IMR-90 (cell line): ENCODE data around the gene TENM4. TPM values are rescaled to one million over a fixed set of nuclear protein-coding genes. Genes with fewer than 3 reads are reported as not detected.

ENCODE experiments used
- ATAC-seq: fragments of 200-7000 bp; cut with Tn5 transposase; 2 replicates; pipeline ENCODE4 v1.9.1; 2020; ENCODE audit warnings: low read depth, mild to moderate bottlenecking, moderate library complexity
- BruUV-seq: library from RNA; stranded (reverse); fragments of 400-500 nt; replicated peaks from 2 replicates; lab custom pipeline; 2021; lab: Mats Ljungman, UMichigan
- CTCF ChIA-PET: fragments of 300-600 bp; formaldehyde crosslinking; extraction: SDS; loops from one replicate; lab custom pipeline; 2021; ENCODE audit warnings: antibody characterized with exemption; lab: Yijun Ruan, JAX
- POLR2A ChIA-PET: fragments of 300-600 bp; sonication (Branson Sonifier 250); formaldehyde crosslinking; loops from one replicate; lab custom pipeline; 2022; ENCODE audit warnings: antibody characterized with exemption; ENCODE audit not compliant: unreplicated experiment; lab: Charles Lee
- DNase-seq: peaks from one replicate; pipeline ENCODE4 v3.0.0; 2013
- H2AFZ ChIP-seq: replicated peaks from 2 replicates; pipeline ENCODE3; 2013; ENCODE audit warnings: low read length, mild to moderate bottlenecking; ENCODE audit not compliant: poor library complexity
- H2AK5ac ChIP-seq: 2 replicates; pipeline ENCODE4 v1.6.1; 2013; ENCODE audit warnings: low read depth, low read length, inconsistent platforms
- H2AK9ac ChIP-seq: replicated peaks from 2 replicates; pipeline ENCODE3; 2013; ENCODE audit warnings: mild to moderate bottlenecking, low read depth, low read length, moderate library complexity; ENCODE audit not compliant: poor library complexity
- H2BK120ac ChIP-seq: 2 replicates; pipeline ENCODE4 v1.6.1; 2013; ENCODE audit warnings: low read depth, low read length, inconsistent platforms
- H2BK15ac ChIP-seq: 3 replicates; pipeline ENCODE4 v1.6.1; 2013; ENCODE audit warnings: low read depth, low read length, inconsistent platforms
- H2BK20ac ChIP-seq: 2 replicates; pipeline ENCODE4 v1.6.1; 2013; ENCODE audit warnings: low read depth, mild to moderate bottlenecking, inconsistent platforms, low read length, moderate library complexity
- H2BK5ac ChIP-seq: 2 replicates; pipeline ENCODE4 v1.6.1; 2013; ENCODE audit warnings: mild to moderate bottlenecking, low read depth, low read length, inconsistent platforms; ENCODE audit not compliant: poor library complexity, severe bottlenecking
- H3K14ac ChIP-seq: replicated peaks from 2 replicates; pipeline ENCODE4 v1.6.1; 2013; ENCODE audit warnings: low read depth, low read length, inconsistent platforms
- H3K18ac ChIP-seq: 2 replicates; pipeline ENCODE4 v1.6.1; 2013; ENCODE audit warnings: low read depth, low read length, control low read depth
- H3K23ac ChIP-seq: 2 replicates; pipeline ENCODE4 v1.6.1; 2013; ENCODE audit warnings: low read depth, low read length, inconsistent platforms
- H3K27ac ChIP-seq: 2 replicates; pipeline ENCODE4 v1.5.1; 2013; ENCODE audit warnings: mild to moderate bottlenecking, control low read depth, low read length; ENCODE audit not compliant: insufficient read depth
- H3K27me3 ChIP-seq: 2 replicates; pipeline ENCODE4 v1.6.1; 2013; ENCODE audit warnings: low read length; ENCODE audit not compliant: control insufficient read depth, insufficient read depth
- H3K36me3 ChIP-seq: 2 replicates; pipeline ENCODE4 v1.6.1; 2013; ENCODE audit warnings: low read length, mixed read lengths; ENCODE audit not compliant: control insufficient read depth, insufficient read depth
- H3K4ac ChIP-seq: 2 replicates; pipeline ENCODE4 v1.6.1; 2013; ENCODE audit warnings: low read depth, low read length, inconsistent platforms
- H3K4me1 ChIP-seq: 2 replicates; pipeline ENCODE4 v1.6.1; 2013; ENCODE audit warnings: low read length, mixed read lengths; ENCODE audit not compliant: control insufficient read depth, insufficient read depth
- H3K4me2 ChIP-seq: 2 replicates; pipeline ENCODE4 v1.6.1; 2013; ENCODE audit warnings: low read depth, mild to moderate bottlenecking, control low read depth, low read length, moderate library complexity
- H3K4me3 ChIP-seq: 2 replicates; pipeline ENCODE4 v1.5.1; 2013; ENCODE audit warnings: low read depth, mild to moderate bottlenecking, control low read depth, low read length, moderate library complexity; ENCODE audit not compliant: insufficient read depth
- H3K56ac ChIP-seq: 2 replicates; pipeline ENCODE4 v1.6.1; 2013; ENCODE audit warnings: low read length, inconsistent platforms; ENCODE audit not compliant: insufficient read depth; ENCODE audit errors: extremely low read depth
- H3K79me1 ChIP-seq, 2 experiments: 2 replicates each; pipeline ENCODE4 v1.6.1; 2013; ENCODE audit warnings: low read length in 2 of 2, inconsistent platforms in 1 of 2, low read depth in 1 of 2
- H3K9ac ChIP-seq: 2 replicates; pipeline ENCODE4 v1.6.1; 2013; ENCODE audit warnings: low read depth, low read length, control low read depth
- H3K9me1 ChIP-seq: 2 replicates; pipeline ENCODE4 v1.6.1; 2013; ENCODE audit warnings: low read length, inconsistent platforms; ENCODE audit not compliant: insufficient read depth
- H3K9me3 ChIP-seq: 2 replicates; pipeline ENCODE4 v1.6.1; 2013; ENCODE audit warnings: low read length; ENCODE audit not compliant: control insufficient read depth, insufficient read depth
- H4K20me1 ChIP-seq: 2 replicates; pipeline ENCODE4 v1.6.1; 2013; ENCODE audit warnings: low read length, inconsistent platforms; ENCODE audit not compliant: insufficient read depth
- H4K5ac ChIP-seq: 2 replicates; pipeline ENCODE4 v1.6.1; 2013; ENCODE audit warnings: mild to moderate bottlenecking, low read depth, low read length, control low read depth
- H4K8ac ChIP-seq, 2 experiments: 2 replicates each; pipeline ENCODE4 v1.6.1; 2013; ENCODE audit warnings: low read depth in 2 of 2, low read length in 2 of 2, control low read depth in 1 of 2, inconsistent platforms in 1 of 2
- H4K91ac ChIP-seq: 2 replicates; pipeline ENCODE4 v1.6.1; 2013; ENCODE audit warnings: low read depth, low read length, inconsistent platforms; ENCODE audit not compliant: insufficient read depth
- CEBPB ChIP-seq: IDR thresholded peaks from 2 replicates; pipeline ENCODE4 v1.6.1; 2012; ENCODE audit warnings: low read depth, low read length, improper control_type of control experiment
- CHD1 ChIP-seq: IDR thresholded peaks from 2 replicates; pipeline ENCODE4 v1.6.1; 2012; ENCODE audit warnings: low read depth, low read length, improper control_type of control experiment
- ELK1 ChIP-seq: fragments of 150-350 bp; IDR thresholded peaks from 2 replicates; pipeline ENCODE4 v1.6.1; 2016; ENCODE audit warnings: low read depth, mild to moderate bottlenecking, low read length, moderate library complexity, borderline replicate concordance
- FOS ChIP-seq: fragments of 150-350 bp; IDR thresholded peaks from 2 replicates; pipeline ENCODE4 v1.6.1; 2016; ENCODE audit warnings: low read depth, low read length
- MAZ ChIP-seq: IDR thresholded peaks from 2 replicates; pipeline ENCODE4 v1.6.1; 2012; ENCODE audit warnings: low read depth, mild to moderate bottlenecking, low read length, improper control_type of control experiment, moderate library complexity, borderline replicate concordance
- MXI1 ChIP-seq: IDR thresholded peaks from 2 replicates; pipeline ENCODE4 v1.6.1; 2012; ENCODE audit warnings: low read depth, mild to moderate bottlenecking, low read length, moderate library complexity, borderline replicate concordance
- NFE2L2 ChIP-seq: fragments of 150-350 bp; IDR thresholded peaks from 2 replicates; pipeline ENCODE4 v1.6.1; 2016; ENCODE audit warnings: low read depth, mild to moderate bottlenecking, low read length
- POLR2A ChIP-seq: IDR thresholded peaks from 2 replicates; pipeline ENCODE4 v1.6.1; 2012; ENCODE audit warnings: mild to moderate bottlenecking, low read depth, low read length
- RAD21 ChIP-seq: IDR thresholded peaks from 2 replicates; pipeline ENCODE4 v1.6.1; 2012; ENCODE audit warnings: low read length, improper control_type of control experiment
- RCOR1 ChIP-seq: IDR thresholded peaks from 2 replicates; pipeline ENCODE4 v1.6.1; 2012; ENCODE audit warnings: mild to moderate bottlenecking, low read length, improper control_type of control experiment; ENCODE audit not compliant: insufficient replicate concordance
- WGBS, 2 experiments: methylation state at CpG; one replicate each; pipeline versions ENCODE4 v1.1.5 to v1.1.7; 2013; ENCODE audit warnings: missing lambda C conversion rate in 2 of 2; ENCODE audit not compliant: insufficient read length in 1 of 2; ENCODE audit errors: extremely low coverage in 2 of 2; 5-methylcytosine and 5-hydroxymethylcytosine counted together
- dilution Hi-C: fragments of 300-500 bp; cut with HindIII; formaldehyde crosslinking; loops from one replicate; pipeline ENCODE4 v1.14.3; 2018; ENCODE audit warnings: low sequenced_read_pairs; ENCODE audit not compliant: unreplicated experiment
- in situ Hi-C: fragments of 300-500 bp; cut with MboI; formaldehyde crosslinking; loops from 3 replicates; pipeline ENCODE4 v1.14.3; 2019; ENCODE audit warnings: low sequenced_read_pairs, inconsistent platforms, mixed read lengths
- intact Hi-C: fragments of 100-400 bp; cut with micrococcal nuclease; formaldehyde crosslinking; loops from 2 replicates; pipeline ENCODE4 v1.10.0; 2022
- polyA plus RNA-seq, 3 experiments: library from polyadenylated mRNA; depleted of rRNA; stranded (reverse); fragments of >200 nt; gene quantifications; 2 replicates each; pipeline ENCODE4 v1.2.3, GENCODE V29; 2012; ENCODE audit warnings: low replicate concordance in 1 of 3
- total RNA-seq: library from RNA; depleted of rRNA; stranded (reverse); fragments of >200 nt; gene quantifications from 2 replicates; pipeline ENCODE4 v1.2.3, GENCODE V29; 2012
- TF ChIP-seq, protein P1 (sequence below): conservative IDR thresholded peaks from 2 replicates; pipeline ENCODE4 v1.5.1; 2012; ENCODE audit warnings: mild to moderate bottlenecking, low read depth, low read length, improper control_type of control experiment

The TENM4 gene
- total and polyA plus RNA-seq, 2 of the 4 experiments (the other 2 are of a cell fraction) = 7.4 to 9.0 TPM

GRCh38 chr11:78773492-78773891 is 667.3 kb downstream of the TENM4 start:
- DNase-seq (no peak), ATAC-seq (no peak)
- ChIA-PET POLR2A (no interaction called here), CTCF (interaction anchor here (1.0 to 1.2 kb wide), 2 partner anchors 10 to 25 kb away, joined by 3 to 4 read pairs; no protein-coding TSS in a partner anchor)
- Histone ChIP-seq H2BK20ac (no peak overlapping the region), H3K9ac (no peak overlapping the region), H2AK5ac (no peak overlapping the region), H3K4me2 (no peak overlapping the region), H3K56ac (no peak overlapping the region), H2AFZ (no peak overlapping the region), H2BK15ac (no peak overlapping the region), H3K79me1 (no peaks in the 10 kb centered on the region), H3K9me3 (no peaks in the 10 kb centered on the region), H3K4me1 (peaks cover 6% of the 10 kb centered on the region; the same call in 1 of the 2 replicates), H3K4me3 (no peak overlapping the region), H3K18ac (no peak overlapping the region), H2BK120ac (no peak overlapping the region), H2AK9ac (no peak overlapping the region), H3K36me3 (peaks cover 1% of the 10 kb centered on the region; the same call in 1 of the 2 replicates), H3K14ac (no peak overlapping the region), H3K27me3 (no peaks in the 10 kb centered on the region), H4K8ac (no peak overlapping the region), H4K20me1 (no peaks in the 10 kb centered on the region), H3K4ac (no peak overlapping the region), H3K27ac (no peak overlapping the region), H2BK5ac (no peak overlapping the region), H4K91ac (no peak overlapping the region), H3K23ac (no peak overlapping the region), H3K9me1 (no peaks in the 10 kb centered on the region; the same call in 1 of the 2 replicates), H4K5ac (no peak overlapping the region)
- TF ChIP-seq, protein P1, sequence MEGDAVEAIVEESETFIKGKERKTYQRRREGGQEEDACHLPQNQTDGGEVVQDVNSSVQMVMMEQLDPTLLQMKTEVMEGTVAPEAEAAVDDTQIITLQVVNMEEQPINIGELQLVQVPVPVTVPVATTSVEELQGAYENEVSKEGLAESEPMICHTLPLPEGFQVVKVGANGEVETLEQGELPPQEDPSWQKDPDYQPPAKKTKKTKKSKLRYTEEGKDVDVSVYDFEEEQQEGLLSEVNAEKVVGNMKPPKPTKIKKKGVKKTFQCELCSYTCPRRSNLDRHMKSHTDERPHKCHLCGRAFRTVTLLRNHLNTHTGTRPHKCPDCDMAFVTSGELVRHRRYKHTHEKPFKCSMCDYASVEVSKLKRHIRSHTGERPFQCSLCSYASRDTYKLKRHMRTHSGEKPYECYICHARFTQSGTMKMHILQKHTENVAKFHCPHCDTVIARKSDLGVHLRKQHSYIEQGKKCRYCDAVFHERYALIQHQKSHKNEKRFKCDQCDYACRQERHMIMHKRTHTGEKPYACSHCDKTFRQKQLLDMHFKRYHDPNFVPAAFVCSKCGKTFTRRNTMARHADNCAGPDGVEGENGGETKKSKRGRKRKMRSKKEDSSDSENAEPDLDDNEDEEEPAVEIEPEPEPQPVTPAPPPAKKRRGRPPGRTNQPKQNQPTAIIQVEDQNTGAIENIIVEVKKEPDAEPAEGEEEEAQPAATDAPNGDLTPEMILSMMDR = no peak
- TF ChIP-seq FOS (no peak), RAD21 (no peak), RCOR1 (no peak), MAZ (no peak), MXI1 (no peak), CHD1 (no peak), NFE2L2 (no peak), ELK1 (no peak), CEBPB (no peak), POLR2A (no peak)
- intact Hi-C loops = no loop called here
- dilution Hi-C loops = no loop called here
- in situ Hi-C loops = no loop called here
- BruUV-seq = no TSS peak
- no CpG with 5 or more reads among the region's 2 CpGs for WGBS, 2 experiments
